ENCODE results near the gene MYL4. TPM values are rescaled to one million over a fixed set of nuclear protein-coding genes. Genes with fewer than 3 reads are reported as not detected.
A peak's percentile ranks its signal among the peaks of the same experiment; 100 is the strongest.
"Not testable (repeated sequence)": the region's sequence is repeated elsewhere in the genome, so short reads cannot be mapped to it uniquely, and the experiment has no call there.

MYL4 gene
- total RNA-seq, 1 experiment from 2014 or later, result 0.49 TPM

DNA sequence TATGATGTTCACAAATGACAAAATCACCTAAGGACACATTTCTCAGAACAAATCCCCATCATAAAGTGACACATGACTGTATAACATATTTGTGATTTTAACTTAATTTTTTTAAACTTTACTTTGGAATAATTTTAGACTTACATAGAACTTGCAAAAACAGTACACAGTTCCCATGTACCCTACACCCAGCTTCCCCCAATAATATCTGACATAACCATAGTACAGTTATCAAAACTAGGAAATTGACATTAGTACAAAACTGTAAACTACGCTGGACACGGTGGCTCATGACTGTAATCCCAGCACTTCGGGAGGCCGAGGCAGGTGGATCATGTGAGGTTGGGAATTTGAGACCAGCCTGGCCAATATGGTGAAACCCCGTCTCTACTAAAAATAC lies 44.9 kb upstream of the MYL4 start:
- in situ Hi-C loops (cut with HindIII; ENCODE audit: low pct_unique_long_range_greater_than_20kb, low sequenced_read_pairs) (no loop called here), intact Hi-C loops (cut with micrococcal nuclease; ENCODE audit: unreplicated experiment) (no loop called here)
- Histone ChIP-seq H3K36me3 (ENCODE audit: control insufficient read depth, insufficient read depth, low read length) (peaks cover 14% of the 10 kb centered on the region), H3K27me3 (ENCODE audit: control insufficient read depth, insufficient read depth, low read length) (no peaks in the 10 kb centered on the region), H3K9me3 (ENCODE audit: control insufficient read depth, insufficient read depth, low read depth, low read length) (no peaks in the 10 kb centered on the region), H3K4me1 (ENCODE audit: control insufficient read depth, insufficient read depth, low read length) (no peaks in the 10 kb centered on the region), H3K4me3 (ENCODE audit: low read depth in 2 of 2, low read length in 2 of 2) (no peak overlapping the region), H3K27ac (ENCODE audit: low read length) (no peak overlapping the region)
- DNase-seq (ENCODE audit: low read depth, low spot score) (no peak), ATAC-seq (no peak)
- no peak for TF ChIP-seq REST (IDR thresholded peaks at IDR 0.05; ENCODE audit: insufficient read depth in 1 of 2, low read depth in 2 of 2, low read length in 1 of 2)
- no peak for TF ChIP-seq POLR2AphosphoS5 (IDR thresholded peaks at IDR 0.05; ENCODE audit: low read depth, low read length)
- TF ChIP-seq SIN3A (IDR thresholded peaks at IDR 0.05; ENCODE audit: borderline replicate concordance, insufficient read depth, low read depth, low read length), result no peak
- no peak for TF ChIP-seq CTCF (IDR thresholded peaks at IDR 0.05)
- TF ChIP-seq TCF7L2 (IDR thresholded peaks at IDR 0.05; ENCODE audit: low read depth, low read length), result no peak
- BruUV-seq (replicated peaks), result no TSS peak
- CTCF ChIA-PET, result no interaction called here
- POLR2A ChIA-PET, result no interaction called here

- no peak for ATAC-seq
- H3K27me3 ChIP-seq (ENCODE audit: control insufficient read depth, insufficient read depth, low read length), result no peaks in the 10 kb centered on the region
- no peaks in the 10 kb centered on the region for H3K9me3 ChIP-seq (ENCODE audit: control insufficient read depth, insufficient read depth, low read depth, low read length)
- intact Hi-C loops (cut with micrococcal nuclease; ENCODE audit: unreplicated experiment), result no loop called here
- H3K4me3 ChIP-seq (ENCODE audit: low read depth in 2 of 2, low read length in 2 of 2), result no peak overlapping the region
- CTCF ChIA-PET, result no interaction called here
- in situ Hi-C loops (cut with HindIII; ENCODE audit: low pct_unique_long_range_greater_than_20kb, low sequenced_read_pairs), result no loop called here
- H3K27ac ChIP-seq (ENCODE audit: low read length), result no peak overlapping the region
- H3K4me1 ChIP-seq (ENCODE audit: control insufficient read depth, insufficient read depth, low read length), result no peaks in the 10 kb centered on the region
- no peak for DNase-seq (ENCODE audit: low read depth, low spot score)
- TF ChIP-seq SIN3A (IDR thresholded peaks at IDR 0.05; ENCODE audit: borderline replicate concordance, insufficient read depth, low read depth, low read length) (no peak), CTCF (IDR thresholded peaks at IDR 0.05) (no peak), REST (IDR thresholded peaks at IDR 0.05; ENCODE audit: insufficient read depth in 1 of 2, low read depth in 2 of 2, low read length in 1 of 2) (no peak), TCF7L2 (IDR thresholded peaks at IDR 0.05; ENCODE audit: low read depth, low read length) (no peak), POLR2AphosphoS5 (IDR thresholded peaks at IDR 0.05; ENCODE audit: low read depth, low read length) (no peak)
- TSS peak; percentile 27 for BruUV-seq (replicated peaks)
- POLR2A ChIA-PET, result no interaction called here
- peaks cover 11% of the 10 kb centered on the region for H3K36me3 ChIP-seq (ENCODE audit: control insufficient read depth, insufficient read depth, low read length)
These were observed 44.0 kb upstream of the MYL4 start for GRCh38 chr17:47165137-47165536.

DNA sequence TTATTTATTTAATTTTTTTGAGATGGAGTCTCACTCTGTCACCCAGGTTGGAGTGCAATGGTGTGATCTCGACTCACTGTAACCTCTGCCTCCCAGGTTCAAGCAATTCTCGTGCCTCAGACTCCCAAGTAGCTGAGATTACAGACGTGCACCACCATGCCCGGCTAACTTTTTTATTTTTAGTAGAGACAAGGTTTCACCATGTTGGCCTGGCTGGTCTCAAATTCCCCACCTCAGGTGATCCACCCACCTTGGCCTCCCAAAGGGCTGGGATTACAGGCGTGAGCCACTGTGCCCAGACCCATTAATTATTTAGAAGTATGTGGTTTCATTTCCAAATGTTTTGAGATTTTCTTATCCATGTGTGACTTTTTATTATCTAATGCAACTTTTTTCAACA lies 42.3 kb upstream of the MYL4 start:
- H3K27ac ChIP-seq (ENCODE audit: low read length); H3K4me1 ChIP-seq (ENCODE audit: control insufficient read depth, insufficient read depth, low read length); BruUV-seq (replicated peaks); POLR2A ChIA-PET; DNase-seq (ENCODE audit: low read depth, low spot score); ATAC-seq; H3K9me3 ChIP-seq (ENCODE audit: control insufficient read depth, insufficient read depth, low read depth, low read length); CTCF ChIA-PET; in situ Hi-C loops (cut with HindIII; ENCODE audit: low pct_unique_long_range_greater_than_20kb, low sequenced_read_pairs); H3K27me3 ChIP-seq (ENCODE audit: control insufficient read depth, insufficient read depth, low read length); H3K4me3 ChIP-seq (ENCODE audit: low read depth in 2 of 2, low read length in 2 of 2); intact Hi-C loops (cut with micrococcal nuclease; ENCODE audit: unreplicated experiment): not testable (repeated sequence)
- H3K36me3 ChIP-seq (ENCODE audit: control insufficient read depth, insufficient read depth, low read length), result peaks cover 11% of the 10 kb centered on the region

DNA sequence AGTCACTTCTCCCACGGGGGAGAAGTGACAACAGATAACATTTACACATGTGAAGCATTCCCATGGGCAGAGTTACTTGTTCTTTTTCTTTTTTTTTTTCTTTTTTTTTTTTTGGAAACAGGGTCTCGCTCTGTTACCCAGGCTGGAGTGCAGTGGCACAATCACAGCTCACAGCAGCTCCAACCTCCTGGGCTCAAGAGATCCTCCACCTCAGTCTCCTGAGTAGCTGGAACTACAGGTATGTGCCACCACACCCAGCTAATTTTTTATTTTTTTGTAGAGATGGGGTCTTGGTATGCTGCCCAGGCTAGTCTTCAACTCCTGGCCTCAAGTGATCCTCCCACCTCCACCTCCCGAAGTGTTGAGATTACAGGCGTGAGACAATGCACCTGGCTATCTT lies 40.3 kb upstream of the MYL4 start:
- in situ Hi-C loops (cut with HindIII; ENCODE audit: low pct_unique_long_range_greater_than_20kb, low sequenced_read_pairs); H3K9me3 ChIP-seq (ENCODE audit: control insufficient read depth, insufficient read depth, low read depth, low read length); ATAC-seq; H3K4me1 ChIP-seq (ENCODE audit: control insufficient read depth, insufficient read depth, low read length); DNase-seq (ENCODE audit: low read depth, low spot score); intact Hi-C loops (cut with micrococcal nuclease; ENCODE audit: unreplicated experiment); H3K4me3 ChIP-seq (ENCODE audit: low read depth in 2 of 2, low read length in 2 of 2); CTCF ChIA-PET; H3K27me3 ChIP-seq (ENCODE audit: control insufficient read depth, insufficient read depth, low read length); BruUV-seq (replicated peaks); H3K27ac ChIP-seq (ENCODE audit: low read length): not testable (repeated sequence)
- H3K36me3 ChIP-seq (ENCODE audit: control insufficient read depth, insufficient read depth, low read length), result peaks cover 14% of the 10 kb centered on the region
- POLR2A ChIA-PET, result interaction anchor here (0.7 kb wide), 1 partner anchor 191 kb away, joined by 6 read pairs; no protein-coding TSS in a partner anchor
